Ascending aorta (tissue), 2 donors: ENCODE results near the gene GRIN1. TPM values are rescaled to one million over a fixed set of nuclear protein-coding genes. Genes with fewer than 3 reads are reported as not detected.

Experiments used
- DNase-seq, 2 donors: peaks; one replicate each; pipeline ENCODE4 v3.0.0-alpha.2; 2019; ENCODE audit warnings: low spot score in 2 of 2
- H3K27ac ChIP-seq, 2 donors: fragments of 200-600 bp; sonication (generic); one replicate each; pipeline ENCODE4 v1.5.1; 2016 to 2017; ENCODE audit warnings: mild to moderate bottlenecking in 1 of 2
- H3K27me3 ChIP-seq: fragments of 200-600 bp; sonication (generic); one replicate; pipeline ENCODE4 v1.5.1; 2017
- H3K36me3 ChIP-seq, 2 donors: fragments of 200-600 bp; sonication (generic); one replicate each; pipeline ENCODE4 v1.5.1; 2016
- H3K4me1 ChIP-seq, 2 donors: fragments of 200-600 bp; sonication (generic); one replicate each; pipeline ENCODE4 v1.5.1; 2016 to 2017; ENCODE audit warnings: mild to moderate bottlenecking in 1 of 2
- H3K4me3 ChIP-seq, 2 donors: fragments of 200-600 bp; sonication (generic); one replicate each; pipeline ENCODE4 v1.5.1; 2016 to 2017; ENCODE audit warnings: mild to moderate bottlenecking in 1 of 2
- H3K9me3 ChIP-seq, 2 donors: fragments of 200-600 bp; sonication (generic); one replicate each; pipeline ENCODE4 v1.5.1; 2016
- CTCF ChIP-seq, 3 experiments: fragments of 200-600 bp in 2 of 3; fragments of 450-650 bp in 1 of 3; sonication (generic) in 2 of 3; IDR thresholded peaks; one replicate each; pipeline ENCODE4 v1.5.1; 2016 to 2019; ENCODE audit warnings: antibody characterized with exemption in 3 of 3, mild to moderate bottlenecking in 1 of 3, moderate library complexity in 1 of 3
- intact Hi-C: fragments of 100-400 bp; cut with DNase I; formaldehyde crosslinking; loops from one replicate; pipeline ENCODE4 v1.15.1; 2023
- total RNA-seq: library from RNA; depleted of rRNA; stranded (reverse); fragments of >200 nt; gene quantifications from one replicate; pipeline ENCODE4 v1.1.0, GENCODE V29; 2016

GRIN1 gene
- total RNA-seq, 1 donor from 2014 or later = not detected

GRCh38 chr9:137136261-137136880 lies 2.6 kb upstream of the GRIN1 start:
- intact Hi-C loops = no loop called here
- Histone ChIP-seq H3K27me3 (peaks cover 17% of the 10 kb centered on the region), H3K27ac (no peak overlapping the region), H3K4me1 (no peaks in the 10 kb centered on the region), H3K4me3 (no peak overlapping the region), H3K36me3 (no peaks in the 10 kb centered on the region), H3K9me3 (no peaks in the 10 kb centered on the region)
- no peak for TF ChIP-seq CTCF (IDR thresholded peaks at IDR 0.05)
- no peak for DNase-seq

- Histone ChIP-seq H3K27me3 (peaks cover 17% of the 10 kb centered on the region), H3K27ac (no peak overlapping the region), H3K9me3 (no peaks in the 10 kb centered on the region), H3K4me3 (no peak overlapping the region), H3K36me3 (no peaks in the 10 kb centered on the region), H3K4me1 (no peaks in the 10 kb centered on the region)
- intact Hi-C loops = no loop called here
- no peak for TF ChIP-seq CTCF (IDR thresholded peaks at IDR 0.05)
- DNase-seq = no peak
Observed at GRCh38 chr9:137136881-137137607, 1.9 kb upstream of the GRIN1 start.

- no peak overlapping the region for H3K27ac ChIP-seq
- no peak for DNase-seq
- H3K36me3 ChIP-seq = no peaks in the 10 kb centered on the region
- H3K27me3 ChIP-seq = peaks cover 17% of the 10 kb centered on the region
- intact Hi-C loops = no loop called here
- no peak overlapping the region for H3K4me3 ChIP-seq
- no peaks in the 10 kb centered on the region for H3K4me1 ChIP-seq
- TF ChIP-seq CTCF (IDR thresholded peaks at IDR 0.05) = no peak
- no peaks in the 10 kb centered on the region for H3K9me3 ChIP-seq
Observed at GRCh38 chr9:137138058-137138721, 764 bp upstream of the GRIN1 start.

GRCh38 chr9:137139468-137140150 lies 655 bp downstream of the GRIN1 start:
- Histone ChIP-seq H3K4me3 (no peak overlapping the region), H3K9me3 (no peaks in the 10 kb centered on the region), H3K36me3 (no peaks in the 10 kb centered on the region), H3K27me3 (peaks cover 17% of the 10 kb centered on the region), H3K27ac (no peak overlapping the region), H3K4me1 (no peaks in the 10 kb centered on the region)
- no peak for TF ChIP-seq CTCF (IDR thresholded peaks at IDR 0.05)
- intact Hi-C loops = no loop called here
- DNase-seq = no peak

- Histone ChIP-seq H3K9me3 (no peaks in the 10 kb centered on the region), H3K27ac (no peak overlapping the region), H3K4me1 (no peaks in the 10 kb centered on the region), H3K27me3 (peaks cover 17% of the 10 kb centered on the region), H3K36me3 (no peaks in the 10 kb centered on the region), H3K4me3 (no peak overlapping the region)
- no peak for TF ChIP-seq CTCF (IDR thresholded peaks at IDR 0.05)
- DNase-seq = no peak
- intact Hi-C loops = no loop called here
Observed at GRCh38 chr9:137140151-137141012, 1.4 kb downstream of the GRIN1 start.
